DOHH2 (cell line): ENCODE measurements around the gene DMGDH.

Source experiments
- H3F3A ChIP-seq: fragments of 200-600 bp; sonication (generic), shearing (Covaris generic); 2 replicates; pipeline ENCODE4 v1.6.0; 2016; ENCODE audit warnings: antibody characterized with exemption, mild to moderate bottlenecking; ENCODE audit not compliant: control insufficient read depth, insufficient read depth
- H3K27ac ChIP-seq: fragments of 200-600 bp; sonication (generic); 2 replicates; pipeline ENCODE4 v1.5.1; 2014; ENCODE audit warnings: low read depth, mild to moderate bottlenecking, low read length, moderate library complexity
- H3K27me3 ChIP-seq: fragments of 200-600 bp; sonication (generic); 2 replicates; pipeline ENCODE4 v1.6.1; 2014; ENCODE audit warnings: mild to moderate bottlenecking, low read length, mixed read lengths; ENCODE audit not compliant: control insufficient read depth
- H3K36me3 ChIP-seq: fragments of 200-600 bp; sonication (generic); 2 replicates; pipeline ENCODE4 v1.6.1; 2014; ENCODE audit warnings: mild to moderate bottlenecking, low read length, moderate library complexity, mixed read lengths; ENCODE audit not compliant: control insufficient read depth
- H3K4me1 ChIP-seq: fragments of 200-600 bp; sonication (generic); 2 replicates; pipeline ENCODE4 v1.6.1; 2014; ENCODE audit warnings: mild to moderate bottlenecking, low read length, mixed read lengths; ENCODE audit not compliant: control insufficient read depth
- H3K4me2 ChIP-seq: fragments of 200-600 bp; sonication (generic); 2 replicates; pipeline ENCODE4 v1.6.0; 2014; ENCODE audit warnings: mild to moderate bottlenecking, low read length, moderate library complexity
- H3K4me3 ChIP-seq: fragments of 200-600 bp; sonication (generic); 2 replicates; pipeline ENCODE4 v1.5.1; 2014; ENCODE audit warnings: mild to moderate bottlenecking, low read length, mixed read lengths
- H3K79me2 ChIP-seq: fragments of 200-600 bp; sonication (generic); 2 replicates; pipeline ENCODE4 v1.6.1; 2014; ENCODE audit warnings: mild to moderate bottlenecking, low read length, mixed read lengths; ENCODE audit not compliant: control insufficient read depth
- H3K9me2 ChIP-seq: fragments of 200-600 bp; sonication (generic); replicated peaks from 2 replicates; pipeline ENCODE4 v1.6.1; 2014; ENCODE audit warnings: mild to moderate bottlenecking, low read length, mixed read lengths; ENCODE audit not compliant: control insufficient read depth
- H3K9me3 ChIP-seq: fragments of 200-600 bp; sonication (generic); 2 replicates; pipeline ENCODE4 v1.6.1; 2014; ENCODE audit warnings: antibody characterized with exemption, low read length, mixed read lengths; ENCODE audit not compliant: control insufficient read depth, insufficient read depth
- H4K20me1 ChIP-seq: fragments of 200-600 bp; sonication (generic); 2 replicates; pipeline ENCODE4 v1.6.0; 2014; ENCODE audit warnings: low read depth, mild to moderate bottlenecking, antibody characterized with exemption, low read length, moderate library complexity; ENCODE audit not compliant: control insufficient read depth, insufficient read depth
- CTCF ChIP-seq: fragments of 200-600 bp; sonication (generic); IDR thresholded peaks from one replicate; pipeline ENCODE4 v1.5.1; 2014; ENCODE audit warnings: antibody characterized with exemption, mild to moderate bottlenecking, low read depth, low read length; ENCODE audit not compliant: poor library complexity, severe bottlenecking
- EZH2phosphoT487 ChIP-seq: fragments of 200-600 bp; sonication (generic); IDR thresholded peaks from 2 replicates; pipeline ENCODE4 v1.6.1; 2017; ENCODE audit warnings: borderline replicate concordance, mild to moderate bottlenecking, antibody characterized with exemption, low read length, moderate library complexity, mixed read lengths

DMGDH gene

DNA sequence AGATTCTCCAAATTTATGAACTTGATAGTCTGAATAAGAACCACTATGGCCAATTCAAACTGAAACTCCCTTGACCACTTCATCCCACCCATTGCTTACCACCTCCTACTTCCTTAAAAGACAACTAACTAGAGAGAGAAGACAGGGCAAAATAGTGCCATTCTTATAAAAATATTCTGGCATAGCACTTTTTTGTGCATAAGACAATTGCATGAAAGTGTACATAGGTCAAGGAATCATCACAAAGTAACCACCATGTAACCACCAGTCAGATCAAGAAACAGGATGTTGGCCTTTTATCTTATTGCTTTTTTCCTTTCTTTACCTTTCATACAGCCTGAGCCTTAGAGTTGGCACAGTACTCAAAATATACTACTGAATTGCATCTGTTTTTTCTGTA, 76.3 kb downstream of the DMGDH start:
- Histone ChIP-seq H3K4me2 (no peak overlapping the region), H3K9me3 (no peaks in the 10 kb centered on the region), H4K20me1 (no peaks in the 10 kb centered on the region), H3K79me2 (no peaks in the 10 kb centered on the region), H3K27ac (no peak overlapping the region), H3K27me3 (peaks cover 13% of the 10 kb centered on the region), H3K4me3 (no peak overlapping the region), H3K36me3 (no peaks in the 10 kb centered on the region), H3K9me2 (no peaks in the 10 kb centered on the region), H3K4me1 (no peaks in the 10 kb centered on the region), H3F3A (no peaks in the 10 kb centered on the region)
- no peak for TF ChIP-seq CTCF
- no peak for TF ChIP-seq EZH2phosphoT487

- no peaks in the 10 kb centered on the region for H4K20me1 ChIP-seq
- H3K4me3 ChIP-seq: no peak overlapping the region
- H3K9me3 ChIP-seq: no peaks in the 10 kb centered on the region
- TF ChIP-seq CTCF (no peak), EZH2phosphoT487 (no peak)
- no peaks in the 10 kb centered on the region for H3K9me2 ChIP-seq
- H3K4me2 ChIP-seq: no peak overlapping the region
- H3F3A ChIP-seq: no peaks in the 10 kb centered on the region
- H3K27me3 ChIP-seq: peaks cover 8% of the 10 kb centered on the region
- no peaks in the 10 kb centered on the region for H3K36me3 ChIP-seq
- no peaks in the 10 kb centered on the region for H3K79me2 ChIP-seq
- no peaks in the 10 kb centered on the region for H3K4me1 ChIP-seq
- no peak overlapping the region for H3K27ac ChIP-seq
Observed at GRCh38 chr5:78992146-78992545, 77.3 kb downstream of the DMGDH start.

DNA sequence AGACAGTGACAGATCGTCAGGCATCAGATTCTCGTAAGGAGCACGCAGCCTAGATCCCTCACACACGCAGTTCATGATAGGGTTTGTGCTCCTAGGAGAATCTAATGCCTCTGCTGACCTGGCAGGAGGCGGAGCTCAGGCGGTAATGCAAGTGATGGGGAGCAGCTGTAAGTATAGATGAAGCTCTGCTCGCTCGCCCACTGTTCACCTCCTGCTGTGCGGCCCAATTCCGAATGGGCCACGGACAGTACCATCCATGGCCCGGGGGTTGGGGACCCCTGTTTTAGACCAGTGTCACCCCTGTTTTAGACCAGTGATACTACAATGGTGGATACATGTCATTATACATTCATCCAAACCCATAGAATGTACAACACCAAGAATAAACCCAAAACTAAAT, 80.4 kb downstream of the DMGDH start:
- Histone ChIP-seq H3K36me3 (no peaks in the 10 kb centered on the region), H4K20me1 (no peaks in the 10 kb centered on the region), H3K27ac (no peak overlapping the region), H3K4me3 (no peak overlapping the region), H3K4me2 (no peak overlapping the region), H3K27me3 (peaks cover 7% of the 10 kb centered on the region; the same call in 1 of the 2 replicates), H3K79me2 (no peaks in the 10 kb centered on the region), H3K9me3 (no peaks in the 10 kb centered on the region), H3F3A (peaks cover 18% of the 10 kb centered on the region), H3K9me2 (no peaks in the 10 kb centered on the region), H3K4me1 (peaks cover 14% of the 10 kb centered on the region)
- TF ChIP-seq EZH2phosphoT487 (no peak), CTCF (no peak)
